Common myeloid progenitor, CD34-positive (primary cell): Measurements from ENCODE around the gene GNGT2.

Experiments used
- CTCF ChIA-PET: fragments of 350-600 bp; sonication (Branson Sonifier 250); formaldehyde crosslinking; loops from one replicate; lab custom pipeline; 2021; ENCODE audit warnings: antibody characterized with exemption; lab: Charles Lee
- POLR2A ChIA-PET: fragments of 350-600 bp; sonication (Branson Sonifier 250); formaldehyde crosslinking; loops from one replicate; lab custom pipeline; 2021; ENCODE audit warnings: antibody characterized with exemption; lab: Charles Lee
- DNase-seq, 3 donors: peaks; one replicate each; pipeline versions ENCODE4 v3.0.0 to v3.0.0-alpha.2; 2013
- H3K27ac ChIP-seq, 2 experiments: 1 replicate in 1 of 2; 2 replicates in 1 of 2; pipeline ENCODE4 v1.7.0; 2013; ENCODE audit warnings: inconsistent platforms in 2 of 2, low read length in 2 of 2, mild to moderate bottlenecking in 2 of 2, low read depth in 1 of 2, moderate library complexity in 1 of 2; ENCODE audit not compliant: severe bottlenecking in 2 of 2, insufficient read depth in 1 of 2, poor library complexity in 1 of 2
- H3K27me3 ChIP-seq, 5 experiments: replicated peaks in 2 of 5; 1 replicate in 3 of 5; 2 replicates in 2 of 5; pipeline versions ENCODE4 v1.6.1 to v1.7.0; 2013; ENCODE audit warnings: low read length in 4 of 5, mild to moderate bottlenecking in 2 of 5, moderate library complexity in 2 of 5, inconsistent platforms in 1 of 5; ENCODE audit not compliant: insufficient read depth in 5 of 5, control insufficient read depth in 4 of 5
- H3K36me3 ChIP-seq, 4 experiments: 1 replicate in 2 of 4; 2 replicates in 2 of 4; pipeline versions ENCODE4 v1.6.1 to v1.7.0; 2013; ENCODE audit warnings: low read length in 3 of 4, control low read depth in 1 of 4, mild to moderate bottlenecking in 1 of 4; ENCODE audit not compliant: control insufficient read depth in 4 of 4, insufficient read depth in 4 of 4
- H3K4me1 ChIP-seq, 4 experiments: 1 replicate in 3 of 4; 2 replicates in 1 of 4; pipeline versions ENCODE4 v1.6.1 to v1.7.1; 2013; ENCODE audit warnings: low read length in 3 of 4, mild to moderate bottlenecking in 3 of 4, control low read depth in 1 of 4, inconsistent platforms in 1 of 4, moderate library complexity in 1 of 4; ENCODE audit not compliant: control insufficient read depth in 4 of 4, insufficient read depth in 4 of 4; ENCODE audit errors: control extremely low read depth in 1 of 4
- H3K4me3 ChIP-seq, 7 experiments: 1 replicate in 4 of 7; 2 replicates in 3 of 7; pipeline versions ENCODE4 v1.5.1 to v1.7.0; 2013; ENCODE audit warnings: mild to moderate bottlenecking in 7 of 7, low read length in 6 of 7, moderate library complexity in 6 of 7, inconsistent platforms in 2 of 7, low read depth in 2 of 7, control low read depth in 1 of 7; ENCODE audit not compliant: insufficient read depth in 4 of 7, control insufficient read depth in 1 of 7; ENCODE audit errors: extremely low read depth in 1 of 7
- H3K9me3 ChIP-seq, 5 experiments: 1 replicate in 4 of 5; 2 replicates in 1 of 5; pipeline versions ENCODE4 v1.6.1 to v1.7.1; 2013; ENCODE audit warnings: low read length in 4 of 5, mild to moderate bottlenecking in 2 of 5, inconsistent platforms in 1 of 5, low read depth in 1 of 5, moderate library complexity in 1 of 5; ENCODE audit not compliant: control insufficient read depth in 4 of 5, insufficient read depth in 2 of 5; ENCODE audit errors: control extremely low read depth in 1 of 5
- WGBS: methylation state at CpG from one replicate; pipeline ENCODE4 v1.1.5; 2013; ENCODE audit not compliant: insufficient coverage; 5-methylcytosine and 5-hydroxymethylcytosine counted together

The GNGT2 gene

DNA sequence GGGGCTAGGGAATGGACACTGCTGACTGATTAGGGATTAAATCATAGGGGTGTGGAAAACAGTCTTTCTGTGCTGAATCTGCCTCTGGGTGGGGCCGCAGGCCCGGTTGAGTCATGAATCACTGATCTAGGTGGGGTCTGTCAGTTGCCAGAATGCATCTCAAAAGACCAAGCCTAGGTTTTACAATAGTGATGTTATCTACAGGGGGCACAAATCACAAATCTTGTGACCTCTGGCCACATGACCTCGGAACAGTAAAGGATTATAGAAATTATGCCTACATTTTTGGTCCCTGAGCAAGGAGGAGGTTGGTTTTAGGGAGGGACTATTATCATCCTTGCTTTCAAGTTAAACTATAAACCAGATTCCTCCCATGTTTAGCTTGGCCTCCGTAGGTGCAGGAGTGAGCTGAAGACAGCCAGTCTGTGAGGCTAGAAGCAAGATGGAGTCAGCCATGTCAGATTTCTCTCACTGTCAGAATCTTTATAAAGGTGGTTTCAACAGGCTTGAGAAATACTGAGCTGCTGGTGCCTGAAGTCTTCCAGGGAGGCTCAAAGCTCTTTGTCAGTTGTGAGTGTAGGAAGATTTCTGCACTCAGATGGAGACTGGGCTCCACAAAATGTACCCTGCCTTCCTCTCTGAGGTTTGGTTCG is 12.9 kb downstream of the GNGT2 start:
- WGBS: 87% methylated on average over 3 of the region's 5 CpGs

DNA sequence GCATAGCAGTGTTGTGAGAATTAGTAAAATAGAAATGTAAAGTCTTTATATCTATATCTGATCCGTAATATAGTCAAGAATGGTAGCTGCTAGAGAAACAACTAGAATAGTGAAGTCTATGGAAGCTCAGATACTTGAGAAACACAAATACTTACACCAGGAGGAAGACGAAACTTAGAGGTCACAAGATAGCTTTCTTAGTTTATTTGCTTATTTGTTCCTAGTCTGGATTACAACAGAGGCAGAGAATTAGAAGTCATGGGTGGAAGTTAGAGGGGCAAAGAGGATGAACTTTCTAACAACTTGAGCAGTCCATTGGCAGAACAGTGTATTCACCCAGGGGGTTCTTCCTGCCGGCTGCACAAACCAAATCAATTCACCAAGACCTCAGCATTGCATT is 13.9 kb downstream of the GNGT2 start:
- POLR2A ChIA-PET: no interaction called here
- Histone ChIP-seq H3K27me3 (no peaks in the 10 kb centered on the region), H3K27ac (no peak overlapping the region), H3K36me3 (no peaks in the 10 kb centered on the region), H3K4me3 (no peak overlapping the region), H3K9me3 (no peaks in the 10 kb centered on the region), H3K4me1 (peaks cover 0 to 23% (median 18%) of the 10 kb centered on the region in 4 experiments)
- WGBS: 100% methylated on average over 1 of the region's 3 CpGs
- DNase-seq: no peak
- CTCF ChIA-PET: interaction anchor here (1.1 to 2.6 kb wide), 2 partner anchors 13 to 94 kb away, joined by 3 to 7 read pairs; no protein-coding TSS in a partner anchor

More for the DNA sequence above, 12.9 kb downstream of the GNGT2 start:
- Histone ChIP-seq H3K4me3 (no peak overlapping the region), H3K36me3 (no peaks in the 10 kb centered on the region), H3K27me3 (no peaks in the 10 kb centered on the region), H3K27ac (no peak overlapping the region), H3K4me1 (peaks cover 0 to 18% (median 12%) of the 10 kb centered on the region in 4 experiments), H3K9me3 (no peaks in the 10 kb centered on the region)
- DNase-seq: no peak
- POLR2A ChIA-PET: no interaction called here
- CTCF ChIA-PET: interaction anchor here (1.0 to 2.8 kb wide), 2 partner anchors 25 to 28 kb away, joined by 3 to 12 read pairs; no protein-coding TSS in a partner anchor

DNA sequence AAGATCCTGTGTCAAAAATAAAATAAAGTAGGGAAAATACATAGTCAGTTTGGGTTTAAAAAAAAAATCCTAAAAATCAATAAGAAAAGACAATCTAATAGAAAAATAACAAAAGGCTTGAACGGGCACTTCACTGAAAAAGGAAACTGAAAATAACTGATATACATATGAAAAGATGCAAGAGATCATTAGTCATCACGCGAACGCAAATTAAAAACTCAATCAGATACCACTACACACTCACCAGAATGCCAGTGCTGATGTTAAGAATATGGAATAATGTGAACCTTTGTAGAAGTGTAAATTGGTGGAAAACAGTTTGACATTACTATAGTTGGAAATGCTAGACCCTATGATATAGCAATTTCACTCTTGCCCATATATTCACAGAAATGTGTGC is 14.6 kb downstream of the GNGT2 start:
- H3K4me3 ChIP-seq: no peak overlapping the region
- no peaks in the 10 kb centered on the region for H3K36me3 ChIP-seq
- ChIA-PET POLR2A (no interaction called here), CTCF (interaction anchor here (2.1 to 6.2 kb wide), 3 partner anchors 27 to 95 kb away, joined by 7 to 68 read pairs (median 7); no protein-coding TSS in a partner anchor)
- no peaks in the 10 kb centered on the region for H3K27me3 ChIP-seq
- no peak for DNase-seq
- no peak overlapping the region for H3K27ac ChIP-seq
- H3K9me3 ChIP-seq: no peaks in the 10 kb centered on the region
- WGBS: no CpG with 5 or more reads among the region's 4 CpGs
- H3K4me1 ChIP-seq: peaks cover 0 to 26% (median 21%) of the 10 kb centered on the region in 4 experiments

DNA sequence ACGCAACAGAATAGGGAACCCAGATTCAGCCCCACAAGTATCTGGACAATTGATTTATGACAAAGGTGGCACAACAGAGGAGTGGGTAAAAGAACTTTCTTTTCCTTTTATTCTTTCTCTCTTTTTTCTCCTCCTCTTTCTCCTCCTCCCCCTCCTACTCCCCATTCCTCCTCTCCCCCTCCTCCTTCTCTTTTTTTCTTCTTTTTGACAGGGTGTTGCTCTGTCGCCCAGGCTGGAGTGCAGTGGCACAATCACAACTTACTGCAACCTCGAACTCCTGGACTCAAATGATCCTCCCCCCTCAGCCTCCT is 16.1 kb downstream of the GNGT2 start:
- H3K4me1 ChIP-seq: peaks cover 0 to 30% (median 25%) of the 10 kb centered on the region in 4 experiments
- H3K36me3 ChIP-seq: no peaks in the 10 kb centered on the region
- CTCF ChIA-PET: interaction anchor here (1.1 to 6.2 kb wide), 5 partner anchors 8 to 97 kb away, joined by 3 to 68 read pairs (median 7); no protein-coding TSS in a partner anchor
- peak overlapping the region in 3 of 7 experiments; percentile 74 to 86 (median 81) for H3K4me3 ChIP-seq
- POLR2A ChIA-PET: interaction anchor here (3.6 kb wide), 1 partner anchor 24 kb away, joined by 14 read pairs; no protein-coding TSS in a partner anchor
- H3K9me3 ChIP-seq: no peaks in the 10 kb centered on the region
- no peak overlapping the region for H3K27ac ChIP-seq
- no peak for DNase-seq
- whole genome bisulfite sequencing: 17% methylated on average over 1 of the region's 3 CpGs
- no peaks in the 10 kb centered on the region for H3K27me3 ChIP-seq

DNA sequence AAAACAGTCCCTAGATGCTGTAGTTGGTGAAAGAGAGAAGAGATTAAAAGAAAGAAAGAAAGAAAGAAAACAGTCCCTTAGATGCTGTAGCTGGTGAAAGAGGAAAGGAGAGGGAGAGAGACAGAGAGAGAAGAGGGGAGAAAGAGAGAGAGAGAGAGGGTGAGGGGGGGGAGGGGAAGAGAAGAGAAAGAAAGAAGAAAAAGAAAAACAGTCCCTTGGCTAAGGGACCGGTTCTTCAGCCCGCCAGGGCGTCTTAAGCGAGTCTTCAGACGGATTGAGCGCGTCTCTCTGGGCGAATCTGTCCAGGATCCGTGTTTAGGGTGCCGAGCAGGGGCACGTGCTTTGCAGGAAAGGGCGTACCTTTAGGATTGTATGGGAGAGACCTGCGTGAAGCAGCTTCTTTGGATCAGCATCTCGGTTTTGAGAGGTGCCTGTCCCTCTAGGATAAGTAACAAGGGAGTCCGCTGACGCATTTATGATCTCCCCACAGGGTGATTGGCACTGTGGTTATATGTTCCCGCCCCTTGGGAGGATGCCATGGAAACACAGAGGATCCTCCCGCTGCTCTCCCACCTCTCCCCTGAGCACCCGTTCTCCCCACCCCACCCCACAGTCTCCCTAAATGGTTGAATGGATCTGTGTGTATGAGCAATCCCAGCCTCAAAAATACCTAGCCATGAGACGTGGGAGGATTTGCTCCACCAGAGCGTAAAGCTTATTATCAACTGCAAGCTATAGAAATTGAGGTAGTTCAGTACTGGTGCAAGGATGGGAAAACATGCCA is 16.7 kb downstream of the GNGT2 start:
- Histone ChIP-seq H3K4me1 (peaks cover 0 to 30% (median 25%) of the 10 kb centered on the region in 4 experiments), H3K27me3 (no peaks in the 10 kb centered on the region), H3K4me3 (peak overlapping the region; percentile 65 to 86 (median 75)), H3K27ac (peak overlapping the region; percentile 95 to 97), H3K36me3 (no peaks in the 10 kb centered on the region), H3K9me3 (no peaks in the 10 kb centered on the region)
- POLR2A ChIA-PET: interaction anchor here (0.8 to 3.6 kb wide), 2 partner anchors 17 to 24 kb away, joined by 4 to 14 read pairs; partner anchors contain the start of genes ABI3 and GNGT2
- CTCF ChIA-PET: interaction anchor here (0.7 to 6.2 kb wide), 5 partner anchors 9 to 33 kb away, joined by 3 to 68 read pairs (median 4); no protein-coding TSS in a partner anchor
- WGBS: under 1% methylated on average over 16 of the region's 21 CpGs
- DNase-seq: peak; percentile 71 to 79 (median 79)

DNA sequence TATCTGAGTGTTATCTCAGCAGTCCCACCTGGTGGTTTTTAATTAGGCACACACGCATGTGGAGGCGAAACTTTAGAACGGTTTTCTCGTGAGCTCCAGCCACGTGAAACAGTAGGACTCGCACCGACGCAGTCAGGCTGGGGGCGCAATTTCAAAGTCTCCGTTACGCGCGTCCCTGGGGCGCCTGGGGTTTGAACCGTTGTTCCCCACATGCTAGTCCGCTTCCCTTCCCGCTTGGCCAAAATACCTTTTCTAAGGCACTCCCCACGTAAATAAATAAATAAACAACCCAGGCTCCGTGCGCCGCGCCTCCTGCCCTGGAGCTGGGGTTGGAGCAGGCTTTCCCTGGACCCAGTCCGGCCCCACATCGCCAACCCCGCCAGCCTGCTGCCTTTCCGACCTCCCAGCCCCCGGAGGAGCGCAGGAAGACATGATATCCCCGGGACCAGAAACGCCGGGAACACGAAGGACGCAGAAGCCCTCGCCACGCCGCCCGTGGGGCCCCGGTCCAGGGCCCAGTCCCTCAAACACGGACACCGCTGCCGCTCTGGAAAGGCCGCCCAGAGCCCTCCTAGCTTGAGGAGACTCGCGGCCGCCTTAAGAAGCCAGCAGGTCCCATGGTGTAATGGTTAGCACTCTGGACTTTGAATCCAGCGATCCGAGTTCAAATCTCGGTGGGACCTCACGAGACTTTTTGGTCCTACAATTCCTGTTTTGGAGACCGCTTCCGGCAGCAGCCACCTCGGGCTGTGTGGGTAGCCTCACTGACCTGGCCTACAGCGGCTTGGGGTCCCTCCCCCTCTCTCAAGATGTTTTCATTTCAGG is 18.2 kb downstream of the GNGT2 start:
- CTCF ChIA-PET: interaction anchor here (1.0 to 6.2 kb wide), 8 partner anchors 9 to 68 kb away, joined by 3 to 68 read pairs (median 6); no protein-coding TSS in a partner anchor
- POLR2A ChIA-PET: interaction anchor here (0.6 to 3.6 kb wide), 2 partner anchors 26 to 1162 kb away, joined by 3 to 14 read pairs; no protein-coding TSS in a partner anchor
- H3K4me3 ChIP-seq: peak overlapping the region; percentile 65 to 86 (median 75)
- H3K36me3 ChIP-seq: no peaks in the 10 kb centered on the region
- peaks cover 0 to 30% (median 25%) of the 10 kb centered on the region in 4 experiments for H3K4me1 ChIP-seq
- no peaks in the 10 kb centered on the region for H3K27me3 ChIP-seq
- no peaks in the 10 kb centered on the region for H3K9me3 ChIP-seq
- H3K27ac ChIP-seq: peak overlapping the region; percentile 95 to 97
- WGBS: 0% methylated on average over 49 of the region's 53 CpGs
- peak; percentile 87 to 94 (median 92) for DNase-seq
